Mucosa of descending colon (tissue), 3 donors: ENCODE measurements around the gene PLEKHG3. TPM values are rescaled to one million over a fixed set of nuclear protein-coding genes. Genes with fewer than 3 reads are reported as not detected.

Experiments used
- ATAC-seq: fragments of 200-7000 bp; cut with Tn5 transposase; one replicate; pipeline ENCODE4 v1.9.1; 2020; ENCODE audit warnings: mild to moderate bottlenecking, moderate library complexity
- DNase-seq, 3 donors: peaks; one replicate each; pipeline ENCODE4 v3.0.0-alpha.2; 2020
- H3K36me3 ChIP-seq: fragments of 200-600 bp; one replicate; pipeline ENCODE4 v1.8.0; 2021; ENCODE audit warnings: low read depth, mild to moderate bottlenecking
- H3K4me1 ChIP-seq: fragments of 200-600 bp; one replicate; pipeline ENCODE4 v1.8.0; 2021; ENCODE audit warnings: low read depth, mild to moderate bottlenecking
- H3K4me3 ChIP-seq: fragments of 200-600 bp; one replicate; pipeline ENCODE4 v1.8.0; 2021; ENCODE audit warnings: mild to moderate bottlenecking
- H3K9me3 ChIP-seq: fragments of 200-600 bp; one replicate; pipeline ENCODE4 v1.8.0; 2021; ENCODE audit warnings: mild to moderate bottlenecking
- intact Hi-C, 2 donors: fragments of 100-400 bp; cut with DNase I in 1 of 2; cut with micrococcal nuclease in 1 of 2; formaldehyde crosslinking; loops; one replicate each; pipeline versions ENCODE4 v1.11.0 to v1.11.1; 2022; cut with DNase I, micrococcal nuclease
- total RNA-seq, 3 donors: library from RNA; stranded (reverse); fragmentation: NEBNext Ultra II Directional in 2 of 3; extraction: Animal tissue kit (Norgen Biotek cat#: 25700) in 2 of 3; gene quantifications; one replicate each; pipeline versions ENCODE4 v1.2.1 to v1.2.4, GENCODE V29; 2021 to 2023
- TF ChIP-seq, protein P1 (sequence below): fragments of 200-600 bp; IDR thresholded peaks from one replicate; pipeline ENCODE4 v1.8.0; 2022; ENCODE audit warnings: antibody characterized with exemption, mild to moderate bottlenecking
- donor health status: DM: no; HTN: no; CAD: no; lungs with moderate emphysema.
- donor health status: DM: no; HTN: no; CAD: no.
- donor health status: DM: no; HTN: yes; CAD: no.

PLEKHG3 gene
- total RNA-seq, 3 donors from 2014 or later: 72.0 to 96.6 (median 91.4) TPM

DNA sequence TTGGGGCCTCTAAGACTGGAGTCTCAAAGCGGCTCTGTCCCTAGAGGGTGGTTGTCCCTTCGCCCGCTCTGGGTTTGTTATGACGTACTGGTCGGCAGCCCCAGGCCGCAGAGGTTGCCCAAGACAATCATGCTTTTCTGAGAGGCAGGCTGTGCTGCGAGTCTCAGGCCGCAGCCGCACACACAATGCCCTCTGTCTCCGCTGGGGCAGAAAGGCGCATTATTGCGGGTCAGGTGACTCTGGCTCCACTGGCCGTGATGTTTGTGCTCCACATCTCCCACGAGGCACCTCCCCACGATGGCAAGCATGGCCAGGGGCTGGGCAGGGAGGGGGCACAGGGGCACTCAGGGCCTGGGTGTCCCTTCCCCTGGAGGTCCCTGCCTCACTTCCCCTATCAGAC lies 21.0 kb upstream of the PLEKHG3 start:
- DNase-seq (no peak), ATAC-seq (no peak)
- intact Hi-C loops: no loop called here

DNA sequence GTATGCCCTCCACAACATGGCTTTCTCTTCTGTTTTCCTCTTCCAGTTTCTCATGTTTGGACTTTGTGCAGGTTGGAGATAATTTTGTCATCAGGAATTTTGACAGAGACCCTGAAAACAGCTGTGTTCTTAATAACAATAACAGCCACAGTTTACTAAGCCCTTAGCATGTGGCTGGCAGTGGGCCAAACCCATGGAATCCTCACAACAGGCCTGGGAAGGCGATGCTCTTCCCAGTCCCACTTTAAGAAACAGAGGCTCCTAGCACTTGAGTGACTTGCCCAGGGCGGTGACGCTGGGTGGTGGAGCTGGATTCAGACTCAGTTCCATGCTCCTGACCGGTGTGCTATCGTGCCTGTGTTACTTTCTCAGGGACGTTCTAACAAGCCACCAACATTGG lies 20.1 kb upstream of the PLEKHG3 start:
- Histone ChIP-seq H3K4me3 (no peak overlapping the region), H3K9me3 (no peaks in the 10 kb centered on the region), H3K36me3 (no peaks in the 10 kb centered on the region), H3K4me1 (peaks cover 18% of the 10 kb centered on the region)
- ATAC-seq (no peak), DNase-seq (no peak)
- TF ChIP-seq, protein P1, sequence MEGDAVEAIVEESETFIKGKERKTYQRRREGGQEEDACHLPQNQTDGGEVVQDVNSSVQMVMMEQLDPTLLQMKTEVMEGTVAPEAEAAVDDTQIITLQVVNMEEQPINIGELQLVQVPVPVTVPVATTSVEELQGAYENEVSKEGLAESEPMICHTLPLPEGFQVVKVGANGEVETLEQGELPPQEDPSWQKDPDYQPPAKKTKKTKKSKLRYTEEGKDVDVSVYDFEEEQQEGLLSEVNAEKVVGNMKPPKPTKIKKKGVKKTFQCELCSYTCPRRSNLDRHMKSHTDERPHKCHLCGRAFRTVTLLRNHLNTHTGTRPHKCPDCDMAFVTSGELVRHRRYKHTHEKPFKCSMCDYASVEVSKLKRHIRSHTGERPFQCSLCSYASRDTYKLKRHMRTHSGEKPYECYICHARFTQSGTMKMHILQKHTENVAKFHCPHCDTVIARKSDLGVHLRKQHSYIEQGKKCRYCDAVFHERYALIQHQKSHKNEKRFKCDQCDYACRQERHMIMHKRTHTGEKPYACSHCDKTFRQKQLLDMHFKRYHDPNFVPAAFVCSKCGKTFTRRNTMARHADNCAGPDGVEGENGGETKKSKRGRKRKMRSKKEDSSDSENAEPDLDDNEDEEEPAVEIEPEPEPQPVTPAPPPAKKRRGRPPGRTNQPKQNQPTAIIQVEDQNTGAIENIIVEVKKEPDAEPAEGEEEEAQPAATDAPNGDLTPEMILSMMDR: no peak
- intact Hi-C loops: no loop called here

More for the DNA sequence above, 21.0 kb upstream of the PLEKHG3 start:
- Histone ChIP-seq H3K4me3 (no peak overlapping the region), H3K9me3 (no peaks in the 10 kb centered on the region), H3K36me3 (no peaks in the 10 kb centered on the region), H3K4me1 (peaks cover 15% of the 10 kb centered on the region)
- TF ChIP-seq, protein P1: no peak

DNA sequence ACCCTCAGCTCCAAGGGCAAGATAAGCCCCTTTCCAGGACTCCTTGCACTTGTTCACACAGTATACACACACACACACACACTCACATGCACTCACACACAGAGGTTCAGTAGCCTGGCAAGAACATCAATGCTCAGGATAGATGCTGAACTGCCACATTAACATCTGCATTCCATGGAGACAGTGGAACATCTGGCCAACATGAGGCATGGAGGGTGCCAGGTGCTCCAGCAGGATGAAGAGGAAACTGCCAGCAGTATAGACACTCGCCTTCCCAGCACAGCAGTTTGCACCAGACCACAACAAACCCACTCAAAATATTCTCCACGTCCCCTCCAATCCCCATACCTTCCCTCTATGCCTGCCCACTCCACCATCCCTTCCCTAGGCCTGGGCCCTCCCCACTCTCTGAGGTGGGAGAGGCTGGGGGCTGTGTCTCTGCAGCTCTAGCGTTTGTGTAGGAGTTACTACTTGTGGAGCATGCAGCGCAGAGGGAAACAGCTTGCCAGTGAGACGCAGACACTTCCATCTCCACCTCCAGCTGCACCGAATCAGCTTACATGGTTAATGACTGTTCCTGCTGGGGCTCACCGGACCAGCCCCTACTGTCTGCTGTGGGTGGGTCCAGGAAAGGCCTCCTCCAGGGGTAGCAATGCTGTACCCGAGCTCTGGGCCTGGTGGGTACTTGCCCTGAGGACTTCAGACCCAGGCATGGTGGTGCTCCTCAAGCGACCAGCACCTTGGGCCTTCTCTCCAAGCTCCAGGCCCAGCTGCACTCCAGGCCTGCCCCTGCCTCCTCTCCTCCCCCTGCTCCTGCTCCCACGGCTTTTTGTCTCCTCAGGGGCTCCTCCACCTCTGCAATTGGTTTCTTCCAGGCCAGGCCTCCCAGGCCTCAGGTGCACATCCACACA lies 18.6 kb upstream of the PLEKHG3 start:
- Histone ChIP-seq H3K4me1 (peaks cover 29% of the 10 kb centered on the region), H3K4me3 (no peak overlapping the region), H3K9me3 (no peaks in the 10 kb centered on the region), H3K36me3 (no peaks in the 10 kb centered on the region)
- intact Hi-C loops: no loop called here
- TF ChIP-seq, protein P1: no peak
- DNase-seq (no peak), ATAC-seq (no peak)

DNA sequence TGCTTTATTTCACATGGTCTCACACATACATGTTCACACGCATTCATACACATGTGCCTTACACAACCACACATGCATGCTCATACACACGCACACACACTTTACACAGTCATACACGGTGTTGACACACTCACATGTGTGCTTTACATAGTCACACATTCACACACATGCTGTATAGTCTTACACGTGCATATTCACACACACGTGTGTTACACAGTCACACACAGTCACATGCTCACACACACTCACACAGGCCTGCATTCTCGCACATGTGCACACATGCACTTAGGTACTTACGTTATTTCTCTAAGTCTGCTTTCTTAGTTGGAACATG lies 18.0 kb upstream of the PLEKHG3 start:
- H3K4me1 ChIP-seq: peaks cover 30% of the 10 kb centered on the region
- no peak overlapping the region for H3K4me3 ChIP-seq
- DNase-seq: no peak
- intact Hi-C loops: no loop called here
- ATAC-seq: no peak
- H3K36me3 ChIP-seq: no peaks in the 10 kb centered on the region
- TF ChIP-seq, protein P1: no peak
- no peaks in the 10 kb centered on the region for H3K9me3 ChIP-seq

DNA sequence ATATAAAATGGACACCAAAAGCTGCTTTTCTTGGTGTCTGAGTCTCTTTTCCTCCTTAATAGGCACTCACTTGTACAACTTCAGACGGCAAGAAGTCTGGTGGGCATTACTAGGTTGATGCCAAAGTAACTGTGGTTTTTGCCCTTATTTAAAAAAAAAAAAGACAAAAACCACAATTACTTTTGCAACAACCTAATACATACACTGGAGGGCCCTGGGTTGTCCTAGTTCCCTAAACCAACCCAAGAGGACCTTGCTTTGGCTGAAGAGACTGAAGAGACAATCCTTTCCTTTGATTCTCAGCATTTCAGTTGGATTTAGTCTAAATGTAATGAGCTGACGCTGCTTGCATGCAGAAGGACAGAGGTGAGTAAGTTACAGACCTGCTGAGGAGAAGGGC lies 16.2 kb upstream of the PLEKHG3 start:
- ATAC-seq: no peak
- H3K9me3 ChIP-seq: no peaks in the 10 kb centered on the region
- H3K4me1 ChIP-seq: peaks cover 30% of the 10 kb centered on the region

More for the DNA sequence above, 16.2 kb upstream of the PLEKHG3 start:
- TF ChIP-seq, protein P1: no peak
- intact Hi-C loops: no loop called here
- Histone ChIP-seq H3K4me3 (no peak overlapping the region), H3K36me3 (no peaks in the 10 kb centered on the region)
- DNase-seq: no peak
